ENCODE results near the gene CYP2A7.
"Not testable (repeated sequence)": the region's sequence is repeated elsewhere in the genome, so short reads cannot be mapped to it uniquely, and the experiment has no call there.

Gene CYP2A7

DNA sequence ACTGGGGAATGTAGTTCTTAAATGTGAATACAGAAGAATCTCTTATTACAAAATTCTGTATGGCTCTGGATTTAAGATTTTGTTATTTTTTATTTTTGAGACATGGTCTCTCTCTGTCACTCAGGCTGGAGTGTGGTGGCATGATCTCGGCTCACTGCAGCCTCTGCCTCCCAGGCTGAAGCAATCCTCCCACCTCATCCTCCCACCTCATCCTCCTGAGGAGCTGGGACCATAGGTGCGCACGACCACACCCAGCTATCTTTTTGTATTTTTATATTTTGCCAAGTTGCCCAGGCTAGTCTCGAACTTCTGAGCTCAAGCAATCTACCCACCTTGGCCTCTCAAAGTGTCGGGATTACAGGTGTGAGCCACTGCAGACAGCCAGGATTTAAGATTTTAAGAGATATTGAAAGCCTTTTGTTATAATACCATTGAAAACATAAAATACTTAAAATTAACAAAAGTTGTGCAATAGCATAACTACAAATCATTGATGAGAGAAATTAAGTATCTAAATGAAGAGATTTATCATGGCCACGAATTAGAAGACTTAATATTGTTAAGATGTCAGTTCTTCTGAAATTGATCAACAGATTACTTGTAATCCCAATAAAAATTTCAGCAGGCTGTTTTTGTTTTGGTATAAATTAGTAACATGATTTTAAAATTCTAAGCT, 45.1 kb downstream of the CYP2A7 start:
- H3K27ac Mint-ChIP-seq, result no peak overlapping the region
- no peaks in the 10 kb centered on the region for H3K27me3 Mint-ChIP-seq
- peaks cover 10% of the 10 kb centered on the region for H3K4me1 Mint-ChIP-seq (ENCODE audit: low read depth)
- H3K9me3 Mint-ChIP-seq, result no peaks in the 10 kb centered on the region
- H3K4me3 Mint-ChIP-seq, result no peak overlapping the region
- no peaks in the 10 kb centered on the region for H3K36me3 Mint-ChIP-seq (ENCODE audit: low read depth)

DNA sequence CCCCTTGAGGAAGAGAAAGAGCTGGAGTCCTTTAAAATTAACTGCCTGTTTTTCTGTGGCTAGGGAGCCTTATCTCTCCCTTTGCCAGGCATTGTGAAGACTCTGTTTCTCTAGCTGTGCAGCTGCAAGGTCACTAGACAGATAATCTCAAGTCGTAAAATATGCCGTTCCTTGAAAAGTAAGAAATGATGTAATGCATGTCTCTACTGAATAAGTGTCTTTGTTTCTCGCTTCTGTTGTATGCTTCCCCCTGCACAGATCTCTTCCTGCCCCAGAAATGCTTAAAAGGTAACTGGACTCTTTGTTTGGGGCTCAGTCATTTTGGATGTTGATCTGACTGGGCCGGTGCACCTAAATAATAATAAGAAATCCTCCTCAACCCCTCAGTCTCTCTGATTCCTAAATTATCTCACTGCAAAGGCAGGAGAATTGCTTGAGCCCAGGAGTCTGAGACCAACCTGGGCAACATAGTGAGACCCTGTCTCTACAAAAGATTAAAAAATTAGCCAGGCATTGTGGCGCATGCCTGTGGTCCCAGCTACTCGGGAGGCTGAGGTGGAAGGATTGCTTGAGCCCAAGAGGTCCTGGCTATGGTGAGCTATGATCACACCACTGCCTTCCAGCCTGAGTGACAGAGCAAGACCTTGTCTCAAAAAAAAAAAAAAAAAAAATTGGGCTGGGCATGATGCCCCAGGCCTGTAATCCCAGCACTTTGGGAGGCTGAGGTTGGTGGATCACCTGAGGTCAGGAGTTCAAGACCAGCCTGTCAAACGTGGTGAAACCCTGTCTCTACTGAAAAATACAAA, 48.1 kb downstream of the CYP2A7 start:
- not testable (repeated sequence) for H3K9me3 Mint-ChIP-seq; H3K27ac Mint-ChIP-seq; H3K27me3 Mint-ChIP-seq; H3K36me3 Mint-ChIP-seq (ENCODE audit: low read depth); H3K4me3 Mint-ChIP-seq
- peaks cover 10% of the 10 kb centered on the region for H3K4me1 Mint-ChIP-seq (ENCODE audit: low read depth)

GRCh38 chr19:40832431-40832790, 49.6 kb downstream of the CYP2A7 start:
- peaks cover 11% of the 10 kb centered on the region for H3K4me1 Mint-ChIP-seq (ENCODE audit: low read depth)
- not testable (repeated sequence) for H3K36me3 Mint-ChIP-seq (ENCODE audit: low read depth); H3K27ac Mint-ChIP-seq; H3K9me3 Mint-ChIP-seq; H3K27me3 Mint-ChIP-seq; H3K4me3 Mint-ChIP-seq

- H3K9me3 Mint-ChIP-seq, result no peaks in the 10 kb centered on the region
- no peak overlapping the region for H3K4me3 Mint-ChIP-seq
- peaks cover 5% of the 10 kb centered on the region for H3K36me3 Mint-ChIP-seq (ENCODE audit: low read depth)
- no peak overlapping the region for H3K27ac Mint-ChIP-seq
- peaks cover 17% of the 10 kb centered on the region for H3K4me1 Mint-ChIP-seq (ENCODE audit: low read depth)
- H3K27me3 Mint-ChIP-seq, result no peaks in the 10 kb centered on the region
Observed at GRCh38 chr19:40831502-40832430, 50.3 kb downstream of the CYP2A7 start.

- H3K4me1 Mint-ChIP-seq (ENCODE audit: low read depth), result peaks cover 25% of the 10 kb centered on the region
- H3K27me3 Mint-ChIP-seq; H3K27ac Mint-ChIP-seq; H3K9me3 Mint-ChIP-seq; H3K36me3 Mint-ChIP-seq (ENCODE audit: low read depth); H3K4me3 Mint-ChIP-seq: not testable (repeated sequence)
Observed at GRCh38 chr19:40830741-40831140, 51.3 kb downstream of the CYP2A7 start.

GRCh38 chr19:40829205-40829604, 52.8 kb downstream of the CYP2A7 start:
- H3K27ac Mint-ChIP-seq, result no peak overlapping the region
- peaks cover 28% of the 10 kb centered on the region for H3K4me1 Mint-ChIP-seq (ENCODE audit: low read depth)
- no peak overlapping the region for H3K4me3 Mint-ChIP-seq
- no peaks in the 10 kb centered on the region for H3K9me3 Mint-ChIP-seq
- no peaks in the 10 kb centered on the region for H3K27me3 Mint-ChIP-seq
- H3K36me3 Mint-ChIP-seq (ENCODE audit: low read depth), result peaks cover 7% of the 10 kb centered on the region

DNA sequence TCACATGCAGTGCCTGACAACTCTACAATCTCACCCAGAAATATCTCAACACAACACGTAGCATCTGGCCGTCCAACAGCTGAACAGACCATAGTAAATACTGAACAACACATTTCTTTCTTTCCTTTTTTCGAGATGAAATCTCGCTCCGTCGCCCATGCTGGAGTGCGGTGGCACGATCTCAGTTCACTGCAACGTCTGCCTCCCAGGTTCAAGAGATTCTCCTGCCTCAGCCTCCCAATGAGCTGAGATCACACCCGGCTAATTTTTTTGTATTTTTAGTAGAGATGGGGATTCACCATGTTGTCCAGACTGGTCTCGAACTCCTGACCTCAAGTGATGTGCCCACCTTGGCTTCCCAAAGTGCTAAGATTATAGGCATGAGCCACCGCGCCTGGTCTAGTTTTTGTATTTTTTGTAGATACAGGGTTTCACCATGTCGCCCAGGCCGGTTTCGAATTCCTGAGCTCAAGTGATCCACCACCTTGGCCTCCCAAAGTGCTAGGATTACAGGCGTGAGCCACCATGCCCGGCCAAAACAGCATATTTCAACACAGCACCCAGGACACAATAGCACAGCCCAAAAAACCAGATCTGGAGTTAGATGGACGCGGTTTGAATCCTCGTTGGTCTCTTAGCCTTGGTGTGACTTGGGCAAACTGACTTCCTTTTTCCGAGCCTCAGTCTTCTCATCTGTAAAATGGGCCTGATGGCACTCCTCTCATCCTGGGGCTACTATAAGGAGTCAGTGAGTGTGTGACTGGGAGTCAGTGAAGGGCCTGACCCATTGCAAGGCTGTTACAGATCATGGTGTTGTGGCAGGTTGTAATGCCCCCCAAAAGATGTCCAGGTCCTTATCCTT, 54.4 kb downstream of the CYP2A7 start:
- no peaks in the 10 kb centered on the region for H3K27me3 Mint-ChIP-seq
- H3K36me3 Mint-ChIP-seq (ENCODE audit: low read depth), result peaks cover 7% of the 10 kb centered on the region
- no peaks in the 10 kb centered on the region for H3K9me3 Mint-ChIP-seq
- H3K4me3 Mint-ChIP-seq, result no peak overlapping the region
- H3K27ac Mint-ChIP-seq, result no peak overlapping the region
- H3K4me1 Mint-ChIP-seq (ENCODE audit: low read depth), result peaks cover 28% of the 10 kb centered on the region

GRCh38 chr19:40826699-40827385, 55.2 kb downstream of the CYP2A7 start:
- H3K27me3 Mint-ChIP-seq; H3K36me3 Mint-ChIP-seq (ENCODE audit: low read depth); H3K4me3 Mint-ChIP-seq; H3K9me3 Mint-ChIP-seq: not testable (repeated sequence)
- peaks cover 31% of the 10 kb centered on the region for H3K4me1 Mint-ChIP-seq (ENCODE audit: low read depth)
- peak overlapping the region; percentile 27 for H3K27ac Mint-ChIP-seq

- H3K36me3 Mint-ChIP-seq (ENCODE audit: low read depth); H3K27me3 Mint-ChIP-seq; H3K4me3 Mint-ChIP-seq; H3K27ac Mint-ChIP-seq; H3K9me3 Mint-ChIP-seq: not testable (repeated sequence)
- peaks cover 31% of the 10 kb centered on the region for H3K4me1 Mint-ChIP-seq (ENCODE audit: low read depth)
Observed at GRCh38 chr19:40826312-40826698, 55.7 kb downstream of the CYP2A7 start.

- H3K4me3 Mint-ChIP-seq; H3K27me3 Mint-ChIP-seq; H3K36me3 Mint-ChIP-seq (ENCODE audit: low read depth); H3K27ac Mint-ChIP-seq; H3K9me3 Mint-ChIP-seq: not testable (repeated sequence)
- peaks cover 31% of the 10 kb centered on the region for H3K4me1 Mint-ChIP-seq (ENCODE audit: low read depth)
Observed at GRCh38 chr19:40825460-40826095, 56.5 kb downstream of the CYP2A7 start.
